Measurements from ENCODE around the gene PFKFB3.

PFKFB3 gene

DNA sequence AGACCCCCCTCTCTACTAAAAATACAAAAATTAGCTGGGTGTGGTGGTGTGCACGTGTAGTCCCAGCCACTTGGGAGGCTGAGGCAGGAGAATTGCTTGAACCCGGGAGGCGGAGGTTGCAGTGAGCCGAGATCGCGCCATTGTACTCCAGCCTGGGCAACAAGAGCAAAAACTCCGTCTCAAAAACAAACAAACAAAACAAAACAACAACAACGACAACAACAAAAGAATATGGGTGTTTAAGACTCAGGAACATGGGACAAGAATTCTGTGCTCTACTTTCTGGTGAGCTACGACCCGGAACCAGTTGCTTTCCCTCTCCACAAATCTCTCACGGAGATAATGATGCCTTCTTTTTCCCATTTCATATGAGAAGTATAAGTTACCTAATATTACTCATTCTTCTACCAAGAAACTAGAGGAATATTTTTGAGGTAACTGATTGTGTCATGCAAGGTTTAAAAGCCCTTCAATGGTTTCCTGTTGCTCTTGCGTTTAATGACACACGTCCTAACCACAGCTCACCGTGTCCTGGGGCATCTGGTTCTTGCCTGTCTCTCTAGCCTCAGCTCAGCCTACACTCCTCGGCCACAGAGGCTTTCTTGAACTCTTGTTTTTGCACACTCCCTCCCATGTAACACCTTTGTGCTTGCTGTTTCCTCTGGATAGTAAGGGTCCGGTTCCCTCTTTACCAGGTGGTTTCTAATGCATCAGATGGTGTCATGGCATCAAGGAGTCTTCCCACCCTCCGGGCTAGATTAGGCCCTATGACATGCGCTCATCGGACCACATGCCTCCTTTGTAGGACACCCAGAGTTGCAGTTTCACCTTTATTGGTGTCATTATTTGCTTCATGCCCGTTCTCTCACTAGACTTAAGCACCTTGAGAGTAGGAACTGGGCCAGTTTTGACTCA, 67.5 kb downstream of the PFKFB3 start:
- Histone ChIP-seq H3K27ac (ENCODE audit: low read length) (no peak overlapping the region), H3K4me3 (ENCODE audit: low read depth in 1 of 2, low read length in 2 of 2) (no peak overlapping the region), H3K36me3 (ENCODE audit: control insufficient read depth in 1 of 2, insufficient read depth in 2 of 2, low read length in 2 of 2) (no peaks in the 10 kb centered on the region), H3K9me3 (ENCODE audit: control insufficient read depth in 1 of 2, low read length in 2 of 2) (no peaks in the 10 kb centered on the region), H3K4me1 (ENCODE audit: control insufficient read depth in 1 of 2, insufficient read depth in 2 of 2, low read length in 2 of 2) (peaks cover 0 to 4% of the 10 kb centered on the region in 2 donors), H3K27me3 (ENCODE audit: low read depth, low read length) (no peaks in the 10 kb centered on the region)

- Histone ChIP-seq H3K27me3 (ENCODE audit: low read depth, low read length) (no peaks in the 10 kb centered on the region), H3K4me3 (ENCODE audit: low read depth in 1 of 2, low read length in 2 of 2) (no peak overlapping the region), H3K36me3 (ENCODE audit: control insufficient read depth in 1 of 2, insufficient read depth in 2 of 2, low read length in 2 of 2) (no peaks in the 10 kb centered on the region), H3K27ac (ENCODE audit: low read length) (no peak overlapping the region), H3K4me1 (ENCODE audit: control insufficient read depth in 1 of 2, insufficient read depth in 2 of 2, low read length in 2 of 2) (peaks cover 0 to 4% of the 10 kb centered on the region in 2 donors), H3K9me3 (ENCODE audit: control insufficient read depth in 1 of 2, low read length in 2 of 2) (no peaks in the 10 kb centered on the region)
Observed at GRCh38 chr10:6270951-6271350, 68.2 kb downstream of the PFKFB3 start.

- Histone ChIP-seq H3K4me3 (ENCODE audit: low read depth in 1 of 2, low read length in 2 of 2) (no peak overlapping the region), H3K36me3 (ENCODE audit: control insufficient read depth in 1 of 2, insufficient read depth in 2 of 2, low read length in 2 of 2) (no peaks in the 10 kb centered on the region), H3K4me1 (ENCODE audit: control insufficient read depth in 1 of 2, insufficient read depth in 2 of 2, low read length in 2 of 2) (peaks cover 0 to 4% of the 10 kb centered on the region in 2 donors), H3K27ac (ENCODE audit: low read length) (no peak overlapping the region), H3K9me3 (ENCODE audit: control insufficient read depth in 1 of 2, low read length in 2 of 2) (no peaks in the 10 kb centered on the region), H3K27me3 (ENCODE audit: low read depth, low read length) (no peaks in the 10 kb centered on the region)
Observed at GRCh38 chr10:6271663-6272062, 68.9 kb downstream of the PFKFB3 start.

GRCh38 chr10:6272126-6272525, 69.4 kb downstream of the PFKFB3 start:
- Histone ChIP-seq H3K36me3 (ENCODE audit: control insufficient read depth in 1 of 2, insufficient read depth in 2 of 2, low read length in 2 of 2) (no peaks in the 10 kb centered on the region), H3K27ac (ENCODE audit: low read length) (no peak overlapping the region), H3K4me1 (ENCODE audit: control insufficient read depth in 1 of 2, insufficient read depth in 2 of 2, low read length in 2 of 2) (peaks cover 0 to 4% of the 10 kb centered on the region in 2 donors), H3K4me3 (ENCODE audit: low read depth in 1 of 2, low read length in 2 of 2) (no peak overlapping the region), H3K9me3 (ENCODE audit: control insufficient read depth in 1 of 2, low read length in 2 of 2) (no peaks in the 10 kb centered on the region), H3K27me3 (ENCODE audit: low read depth, low read length) (no peaks in the 10 kb centered on the region)

DNA sequence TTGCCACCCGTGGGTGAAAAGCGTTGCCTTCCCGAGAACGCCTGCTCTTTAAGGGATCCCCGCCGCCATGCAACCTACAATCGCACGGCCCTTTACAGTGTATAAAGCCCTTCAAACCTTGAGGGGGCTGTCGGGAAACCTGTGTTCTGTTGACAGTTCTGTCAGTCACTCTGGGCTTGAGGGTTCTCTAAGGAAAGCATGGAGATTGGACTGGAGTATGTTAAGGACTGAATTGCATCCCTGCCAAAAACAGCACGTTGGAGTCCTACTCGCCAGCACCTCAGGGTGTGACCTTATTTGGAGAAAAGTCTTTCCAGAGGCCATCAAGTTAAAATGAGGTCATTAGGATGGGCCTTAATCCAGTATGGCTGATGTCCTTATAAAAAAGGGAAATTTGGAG, 70.6 kb downstream of the PFKFB3 start:
- no peaks in the 10 kb centered on the region for H3K9me3 ChIP-seq (ENCODE audit: control insufficient read depth in 1 of 2, low read length in 2 of 2)
- H3K4me1 ChIP-seq (ENCODE audit: control insufficient read depth in 1 of 2, insufficient read depth in 2 of 2, low read length in 2 of 2): peaks cover 0 to 4% of the 10 kb centered on the region in 2 donors
- H3K36me3 ChIP-seq (ENCODE audit: control insufficient read depth in 1 of 2, insufficient read depth in 2 of 2, low read length in 2 of 2): no peaks in the 10 kb centered on the region
- no peak overlapping the region for H3K4me3 ChIP-seq (ENCODE audit: low read depth in 1 of 2, low read length in 2 of 2)
- H3K27me3 ChIP-seq (ENCODE audit: low read depth, low read length): no peaks in the 10 kb centered on the region
- no peak overlapping the region for H3K27ac ChIP-seq (ENCODE audit: low read length)

DNA sequence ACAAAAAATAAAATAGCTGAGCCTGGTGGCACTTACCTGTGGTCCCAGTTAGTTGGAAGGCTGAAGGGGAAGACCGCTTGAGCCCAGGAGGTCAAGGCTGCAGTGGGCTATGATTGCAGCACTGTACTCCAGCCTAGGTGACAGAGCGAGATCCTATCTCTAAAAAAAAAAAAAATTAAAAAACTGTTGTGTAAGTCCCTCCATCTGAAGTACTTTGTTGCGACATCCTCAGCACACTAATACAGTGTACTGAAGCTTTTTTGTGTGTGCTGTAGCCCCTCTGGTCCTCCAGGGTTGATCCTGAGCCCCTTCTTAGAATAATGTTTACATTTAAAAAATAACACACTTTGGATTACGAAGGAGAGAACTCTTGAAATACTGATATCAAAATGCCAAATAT, 71.3 kb downstream of the PFKFB3 start:
- Histone ChIP-seq H3K4me3 (ENCODE audit: low read depth in 1 of 2, low read length in 2 of 2) (no peak overlapping the region), H3K4me1 (ENCODE audit: control insufficient read depth in 1 of 2, insufficient read depth in 2 of 2, low read length in 2 of 2) (peaks cover 0 to 4% of the 10 kb centered on the region in 2 donors), H3K27me3 (ENCODE audit: low read depth, low read length) (no peaks in the 10 kb centered on the region), H3K9me3 (ENCODE audit: control insufficient read depth in 1 of 2, low read length in 2 of 2) (no peaks in the 10 kb centered on the region), H3K36me3 (ENCODE audit: control insufficient read depth in 1 of 2, insufficient read depth in 2 of 2, low read length in 2 of 2) (no peaks in the 10 kb centered on the region), H3K27ac (ENCODE audit: low read length) (no peak overlapping the region)

DNA sequence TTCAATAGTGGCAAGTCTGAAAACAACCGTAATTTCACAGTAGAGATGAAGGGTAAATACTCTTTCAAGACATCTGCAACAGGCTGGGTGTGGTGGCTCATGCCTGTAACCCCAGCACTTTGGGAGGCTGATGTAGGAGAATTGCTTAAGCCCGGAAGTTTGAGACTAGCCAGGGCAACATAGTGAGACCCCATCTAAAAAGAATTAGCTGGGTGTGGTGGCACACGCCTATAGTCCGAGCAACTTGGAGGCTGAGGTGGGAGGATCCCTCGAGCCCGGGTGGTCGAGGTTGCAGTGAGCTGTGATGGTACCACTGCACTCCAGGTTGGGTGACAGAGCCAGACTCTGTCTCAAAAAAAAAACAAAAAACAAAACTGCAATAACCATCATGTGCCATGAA, 71.8 kb downstream of the PFKFB3 start:
- peaks cover 0 to 5% of the 10 kb centered on the region in 2 donors for H3K4me1 ChIP-seq (ENCODE audit: control insufficient read depth in 1 of 2, insufficient read depth in 2 of 2, low read length in 2 of 2)
- H3K9me3 ChIP-seq (ENCODE audit: control insufficient read depth in 1 of 2, low read length in 2 of 2): no peaks in the 10 kb centered on the region
- peak overlapping the region; percentile 49 for H3K27ac ChIP-seq (ENCODE audit: low read length)
- H3K36me3 ChIP-seq (ENCODE audit: control insufficient read depth in 1 of 2, insufficient read depth in 2 of 2, low read length in 2 of 2): no peaks in the 10 kb centered on the region
- no peak overlapping the region for H3K4me3 ChIP-seq (ENCODE audit: low read depth in 1 of 2, low read length in 2 of 2)
- H3K27me3 ChIP-seq (ENCODE audit: low read depth, low read length): no peaks in the 10 kb centered on the region

- no peaks in the 10 kb centered on the region for H3K9me3 ChIP-seq (ENCODE audit: control insufficient read depth in 1 of 2, low read length in 2 of 2)
- H3K36me3 ChIP-seq (ENCODE audit: control insufficient read depth in 1 of 2, insufficient read depth in 2 of 2, low read length in 2 of 2): no peaks in the 10 kb centered on the region
- peak overlapping the region; percentile 53 for H3K27ac ChIP-seq (ENCODE audit: low read length)
- no peaks in the 10 kb centered on the region for H3K27me3 ChIP-seq (ENCODE audit: low read depth, low read length)
- peak overlapping the region in 1 of 2 donors; percentile 17 for H3K4me3 ChIP-seq (ENCODE audit: low read depth in 1 of 2, low read length in 2 of 2)
- peaks cover 0 to 6% of the 10 kb centered on the region in 2 donors for H3K4me1 ChIP-seq (ENCODE audit: control insufficient read depth in 1 of 2, insufficient read depth in 2 of 2, low read length in 2 of 2)
Observed at GRCh38 chr10:6275022-6275997, 72.6 kb downstream of the PFKFB3 start.

DNA sequence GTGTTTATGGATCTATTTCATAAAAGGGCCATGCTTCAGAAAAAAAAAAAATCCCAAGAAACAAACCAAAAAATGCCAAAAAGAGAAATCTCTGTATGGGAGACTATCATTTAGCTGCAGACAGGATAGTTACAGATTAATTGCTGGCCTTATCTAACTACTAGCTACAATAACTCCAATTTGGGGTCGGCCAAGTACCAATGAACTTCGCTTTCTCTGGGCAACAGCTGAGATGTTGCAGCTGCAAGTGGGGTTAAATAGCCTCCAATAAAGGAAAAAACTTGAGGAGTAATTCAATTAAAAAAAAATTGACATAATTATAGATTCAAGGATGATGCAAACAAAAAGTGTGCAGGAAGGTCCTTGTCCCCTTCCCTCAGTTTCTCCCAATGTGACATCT, 73.6 kb downstream of the PFKFB3 start:
- Histone ChIP-seq H3K9me3 (ENCODE audit: control insufficient read depth in 1 of 2, low read length in 2 of 2) (no peaks in the 10 kb centered on the region), H3K4me1 (ENCODE audit: control insufficient read depth in 1 of 2, insufficient read depth in 2 of 2, low read length in 2 of 2) (peaks cover 0 to 6% of the 10 kb centered on the region in 2 donors), H3K27me3 (ENCODE audit: low read depth, low read length) (no peaks in the 10 kb centered on the region), H3K27ac (ENCODE audit: low read length) (peak overlapping the region; percentile 53), H3K4me3 (ENCODE audit: low read depth in 1 of 2, low read length in 2 of 2) (no peak overlapping the region), H3K36me3 (ENCODE audit: control insufficient read depth in 1 of 2, insufficient read depth in 2 of 2, low read length in 2 of 2) (no peaks in the 10 kb centered on the region)

- no peaks in the 10 kb centered on the region for H3K9me3 ChIP-seq (ENCODE audit: control insufficient read depth in 1 of 2, low read length in 2 of 2)
- H3K4me1 ChIP-seq (ENCODE audit: control insufficient read depth in 1 of 2, insufficient read depth in 2 of 2, low read length in 2 of 2): peaks cover 0 to 3% of the 10 kb centered on the region in 2 donors
- no peaks in the 10 kb centered on the region for H3K36me3 ChIP-seq (ENCODE audit: control insufficient read depth in 1 of 2, insufficient read depth in 2 of 2, low read length in 2 of 2)
- no peaks in the 10 kb centered on the region for H3K27me3 ChIP-seq (ENCODE audit: low read depth, low read length)
- no peak overlapping the region for H3K4me3 ChIP-seq (ENCODE audit: low read depth in 1 of 2, low read length in 2 of 2)
- H3K27ac ChIP-seq (ENCODE audit: low read length): no peak overlapping the region
Observed at GRCh38 chr10:6278519-6279120, 75.9 kb downstream of the PFKFB3 start.

Data from muscle layer of duodenum (tissue), 2 donors.